ENCODE measurements around the gene HOXB3. TPM values are rescaled to one million over a fixed set of nuclear protein-coding genes. Genes with fewer than 3 reads are reported as not detected.

Gene HOXB3
- total and polyA plus RNA-seq, 7 donors, result 6.2 to 64.3 (median 25.3) TPM

DNA sequence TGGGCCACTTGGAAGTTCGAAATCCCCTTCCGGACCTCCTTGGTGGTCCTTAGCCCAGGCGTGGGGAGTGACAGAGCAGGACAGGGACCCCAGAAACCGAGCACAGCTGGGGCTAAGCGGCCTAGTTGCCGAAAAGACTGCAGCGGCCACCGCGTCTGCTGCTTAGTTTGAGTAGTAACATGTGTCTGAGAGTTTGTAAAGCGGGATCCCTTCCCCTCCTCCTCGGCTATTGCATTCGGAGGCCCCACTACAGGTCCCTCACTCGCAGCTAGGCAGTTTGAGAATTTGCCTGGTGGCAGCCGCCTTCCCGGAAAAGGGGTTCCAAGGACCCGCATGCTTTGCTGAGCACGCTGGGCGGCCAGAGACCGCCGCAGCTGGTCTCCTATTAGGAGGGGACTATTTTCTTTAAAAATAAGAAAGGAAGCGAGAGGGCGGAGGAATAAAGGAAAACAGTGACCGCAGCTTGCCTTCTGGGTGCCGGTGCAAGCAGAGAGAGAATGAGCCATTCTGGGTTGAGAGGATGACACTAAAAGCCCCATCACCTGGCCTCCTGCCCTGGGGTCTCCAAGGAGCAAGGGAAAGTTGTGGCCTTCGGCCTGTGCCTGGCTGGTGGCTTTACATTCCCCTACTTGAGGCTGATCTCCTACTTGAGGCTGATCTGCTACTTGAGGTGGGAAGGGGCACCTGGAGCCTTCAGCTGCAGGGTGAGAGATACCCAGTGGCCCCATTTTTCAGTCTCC, 4.7 kb upstream of the HOXB3 start:
- H3K36me3 ChIP-seq, result no peaks in the 10 kb centered on the region
- 80 to 84% methylated on average over 25 of the region's 25 CpGs for WGBS, 2 donors
- no peaks in the 10 kb centered on the region for H3K9me3 ChIP-seq
- peaks cover 0 to 7% (median 0%) of the 10 kb centered on the region in 3 donors for H3K27me3 ChIP-seq
- H3K4me3 ChIP-seq, result peak overlapping the region; percentile 36 to 70 (median 56)
- peaks cover 0 to 69% (median 57%) of the 10 kb centered on the region in 4 donors for H3K4me1 ChIP-seq
- DNase-seq, result no peak
- intact Hi-C loops (cut with DNase I), result loop anchor here (1.0 kb wide), 1 partner anchor 240 kb away; no protein-coding TSS in a partner anchor
- peak overlapping the region in 3 of 4 donors; percentile 95 to 99 (median 97) for H3K27ac ChIP-seq
- TF ChIP-seq POLR2AphosphoS5 (IDR thresholded peaks at IDR 0.05), result no peak
- no peak for TF ChIP-seq POLR2A (IDR thresholded peaks at IDR 0.05)
- no peak for TF ChIP-seq EP300 (IDR thresholded peaks at IDR 0.05)
- TF ChIP-seq, protein P1, sequence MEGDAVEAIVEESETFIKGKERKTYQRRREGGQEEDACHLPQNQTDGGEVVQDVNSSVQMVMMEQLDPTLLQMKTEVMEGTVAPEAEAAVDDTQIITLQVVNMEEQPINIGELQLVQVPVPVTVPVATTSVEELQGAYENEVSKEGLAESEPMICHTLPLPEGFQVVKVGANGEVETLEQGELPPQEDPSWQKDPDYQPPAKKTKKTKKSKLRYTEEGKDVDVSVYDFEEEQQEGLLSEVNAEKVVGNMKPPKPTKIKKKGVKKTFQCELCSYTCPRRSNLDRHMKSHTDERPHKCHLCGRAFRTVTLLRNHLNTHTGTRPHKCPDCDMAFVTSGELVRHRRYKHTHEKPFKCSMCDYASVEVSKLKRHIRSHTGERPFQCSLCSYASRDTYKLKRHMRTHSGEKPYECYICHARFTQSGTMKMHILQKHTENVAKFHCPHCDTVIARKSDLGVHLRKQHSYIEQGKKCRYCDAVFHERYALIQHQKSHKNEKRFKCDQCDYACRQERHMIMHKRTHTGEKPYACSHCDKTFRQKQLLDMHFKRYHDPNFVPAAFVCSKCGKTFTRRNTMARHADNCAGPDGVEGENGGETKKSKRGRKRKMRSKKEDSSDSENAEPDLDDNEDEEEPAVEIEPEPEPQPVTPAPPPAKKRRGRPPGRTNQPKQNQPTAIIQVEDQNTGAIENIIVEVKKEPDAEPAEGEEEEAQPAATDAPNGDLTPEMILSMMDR (IDR thresholded peaks at IDR 0.05), result no peak

DNA sequence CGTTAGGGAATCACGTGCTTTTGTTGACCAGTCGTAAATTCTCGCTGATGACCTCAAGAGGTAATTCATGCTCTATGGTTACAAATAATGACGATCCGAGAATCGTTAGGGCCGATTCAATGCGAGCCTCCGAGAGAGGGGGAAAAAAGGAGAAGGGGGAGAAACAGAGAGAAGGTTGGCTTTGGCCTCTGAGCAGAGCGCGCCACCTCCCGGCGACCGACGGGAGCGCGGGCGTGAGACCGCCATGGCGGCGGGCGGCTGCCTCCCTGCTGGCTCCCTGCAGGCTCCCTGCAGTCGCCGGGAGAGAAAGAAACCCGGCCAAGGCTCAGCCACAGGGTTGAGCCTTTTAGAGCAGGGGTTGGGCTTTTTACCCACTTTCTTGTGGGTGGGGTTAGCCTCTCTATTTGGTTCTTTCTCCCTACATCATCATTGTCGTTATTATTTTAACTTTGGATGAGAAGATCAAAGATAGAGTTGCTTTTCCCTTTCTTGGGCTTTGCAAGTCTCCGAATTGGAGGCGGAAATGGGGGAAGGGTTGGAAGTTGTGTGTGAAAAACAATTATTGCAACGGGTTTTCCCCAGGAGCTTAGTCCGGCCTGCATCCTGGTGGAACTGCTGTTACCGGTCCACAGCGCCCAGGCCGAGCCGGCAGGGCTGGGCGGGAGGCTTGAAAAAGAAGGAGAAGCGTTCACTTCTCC, 3.9 kb upstream of the HOXB3 start:
- H3K36me3 ChIP-seq, result no peaks in the 10 kb centered on the region
- H3K4me3 ChIP-seq, result peak overlapping the region; percentile 36 to 70 (median 56)
- peak overlapping the region in 3 of 4 donors; percentile 95 to 99 (median 97) for H3K27ac ChIP-seq
- intact Hi-C loops (cut with DNase I), result loop anchor here (1.0 to 2.0 kb wide), 3 partner anchors 101 to 243 kb away; no protein-coding TSS in a partner anchor
- TF ChIP-seq POLR2AphosphoS5 (IDR thresholded peaks at IDR 0.05), result peak; percentile 16 to 66 (median 54)
- TF ChIP-seq, protein P1 (IDR thresholded peaks at IDR 0.05), result peak; percentile 90 to 94 (median 92)
- no peak for TF ChIP-seq POLR2A (IDR thresholded peaks at IDR 0.05)
- TF ChIP-seq EP300 (IDR thresholded peaks at IDR 0.05), result no peak
- peaks cover 0 to 61% (median 52%) of the 10 kb centered on the region in 4 donors for H3K4me1 ChIP-seq
- 37 to 69% methylated on average over 37 of the region's 37 CpGs for WGBS, 2 donors
- H3K27me3 ChIP-seq, result peaks cover 0 to 7% (median 0%) of the 10 kb centered on the region in 3 donors
- peak; percentile 92 for DNase-seq
- H3K9me3 ChIP-seq, result no peaks in the 10 kb centered on the region

DNA sequence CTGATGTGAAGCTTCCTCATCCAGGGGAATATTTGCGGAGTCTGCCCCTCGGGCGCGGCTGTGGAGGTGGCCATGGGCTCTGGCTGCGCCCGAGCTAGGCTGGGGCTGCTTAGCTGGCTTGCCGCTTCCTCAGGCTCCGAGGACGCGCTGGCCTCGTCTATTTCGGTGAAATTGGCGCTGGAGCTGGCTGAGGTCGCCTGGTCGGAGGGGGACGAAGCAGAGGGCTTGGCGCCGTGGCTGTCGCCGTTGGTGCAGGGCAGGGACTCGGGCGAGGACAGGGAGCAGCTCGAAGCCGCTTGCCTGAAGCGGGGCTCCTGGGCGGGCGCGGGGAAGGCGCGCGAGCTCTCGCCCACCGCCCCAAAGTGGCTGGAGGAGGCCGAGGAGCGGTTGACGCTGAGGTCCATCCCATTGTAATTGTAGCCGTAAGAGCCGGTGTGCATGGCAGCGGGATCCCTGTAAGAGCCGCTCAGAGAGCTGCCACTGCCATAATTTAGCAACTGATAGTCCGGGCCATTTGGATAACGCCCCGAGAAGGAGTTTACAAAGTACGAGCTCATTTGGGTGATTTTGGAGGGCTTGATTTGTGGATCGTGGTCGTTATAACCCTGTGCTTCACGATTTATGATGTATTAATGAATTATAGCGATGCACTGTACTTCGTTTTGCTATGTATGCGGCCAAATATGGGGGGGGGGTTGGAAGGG, 3.2 kb upstream of the HOXB3 start, which contains the start of gene HOXB5:
Gene HOXB5 (minus strand): TSS at position 654 of the 704 bp plus-strand sequence. CDS start 97 bp downstream, at position 557.
- TF ChIP-seq POLR2A (IDR thresholded peaks at IDR 0.05) (no peak), POLR2AphosphoS5 (IDR thresholded peaks at IDR 0.05) (peak in 3 of 4 donors; percentile 12 to 42 (median 19)), EP300 (IDR thresholded peaks at IDR 0.05) (no peak)
- TF ChIP-seq, protein P1 (IDR thresholded peaks at IDR 0.05), result no peak
- 26 to 73% methylated on average over 50 of the region's 50 CpGs for WGBS, 2 donors
- peak within 1 kb of the TSS; percentile 36 to 70 (median 56) for H3K4me3 ChIP-seq
- no peak for DNase-seq
- H3K27ac ChIP-seq, result peak within 1 kb of the TSS in 3 of 4 donors; percentile 95 to 99 (median 97)
- H3K9me3 ChIP-seq, result no peaks in the 10 kb centered on the region
- H3K36me3 ChIP-seq, result no peaks in the 10 kb centered on the region
- intact Hi-C loops (cut with DNase I), result loop anchor here (2.0 kb wide), 2 partner anchors 100 to 242 kb away; no protein-coding TSS in a partner anchor
- H3K4me1 ChIP-seq, result peaks cover 0 to 55% (median 47%) of the 10 kb centered on the region in 4 donors
- peaks cover 0 to 7% (median 0%) of the 10 kb centered on the region in 3 donors for H3K27me3 ChIP-seq

DNA sequence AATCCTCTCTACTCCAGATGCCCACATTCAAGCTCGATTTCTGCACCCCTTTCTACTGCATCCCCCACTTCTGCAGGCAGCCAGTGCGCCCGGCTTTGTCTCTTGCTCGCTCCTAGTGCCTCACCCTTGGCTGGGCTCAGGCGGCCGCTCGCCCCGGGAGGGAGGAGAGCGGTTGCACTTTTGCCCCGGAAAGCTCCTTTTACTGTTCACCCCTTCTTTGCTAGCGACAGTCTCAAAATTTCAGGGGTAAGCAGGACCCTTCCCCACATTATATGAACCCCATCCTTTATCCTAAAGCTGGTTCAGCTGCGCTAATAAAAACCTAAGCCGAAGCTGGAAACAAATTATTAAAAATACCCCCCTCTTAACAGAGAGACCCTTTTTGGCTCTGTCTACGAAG, 2.5 kb upstream of the HOXB3 start:
- H3K4me1 ChIP-seq, result peaks cover 0 to 59% (median 47%) of the 10 kb centered on the region in 4 donors
- H3K36me3 ChIP-seq, result no peaks in the 10 kb centered on the region
- peak overlapping the region in 3 of 4 donors; percentile 95 to 99 (median 97) for H3K27ac ChIP-seq
- 41 to 73% methylated on average over 14 of the region's 14 CpGs for WGBS, 2 donors
- TF ChIP-seq, protein P1 (IDR thresholded peaks at IDR 0.05), result no peak
- peak in 2 of 4 donors; percentile 10 to 26 for TF ChIP-seq POLR2AphosphoS5 (IDR thresholded peaks at IDR 0.05)
- TF ChIP-seq POLR2A (IDR thresholded peaks at IDR 0.05), result no peak
- TF ChIP-seq EP300 (IDR thresholded peaks at IDR 0.05), result no peak
- H3K9me3 ChIP-seq, result no peaks in the 10 kb centered on the region
- peak overlapping the region; percentile 36 to 70 (median 56) for H3K4me3 ChIP-seq
- no peak for DNase-seq
- peaks cover 0 to 7% (median 0%) of the 10 kb centered on the region in 3 donors for H3K27me3 ChIP-seq
- intact Hi-C loops (cut with DNase I), result loop anchor here (2.0 kb wide), 2 partner anchors 100 to 242 kb away; no protein-coding TSS in a partner anchor

Data from sigmoid colon (tissue), 7 donors.